AG09319 (cell line): Measurements from ENCODE around the gene RAI1.
A peak's percentile ranks its signal among the peaks of the same experiment; 100 is the strongest.

ENCODE experiments used
- DNase-seq: peaks from one replicate; pipeline ENCODE4 v3.0.0-alpha.2; 2010; ENCODE audit warnings: low read depth; ENCODE audit errors: extremely low read depth
- CTCF ChIP-seq: IDR thresholded peaks from 2 replicates; pipeline ENCODE4 v1.5.1; 2011; ENCODE audit warnings: low read depth, mild to moderate bottlenecking, inconsistent platforms, low read length, moderate library complexity

RAI1 gene

DNA sequence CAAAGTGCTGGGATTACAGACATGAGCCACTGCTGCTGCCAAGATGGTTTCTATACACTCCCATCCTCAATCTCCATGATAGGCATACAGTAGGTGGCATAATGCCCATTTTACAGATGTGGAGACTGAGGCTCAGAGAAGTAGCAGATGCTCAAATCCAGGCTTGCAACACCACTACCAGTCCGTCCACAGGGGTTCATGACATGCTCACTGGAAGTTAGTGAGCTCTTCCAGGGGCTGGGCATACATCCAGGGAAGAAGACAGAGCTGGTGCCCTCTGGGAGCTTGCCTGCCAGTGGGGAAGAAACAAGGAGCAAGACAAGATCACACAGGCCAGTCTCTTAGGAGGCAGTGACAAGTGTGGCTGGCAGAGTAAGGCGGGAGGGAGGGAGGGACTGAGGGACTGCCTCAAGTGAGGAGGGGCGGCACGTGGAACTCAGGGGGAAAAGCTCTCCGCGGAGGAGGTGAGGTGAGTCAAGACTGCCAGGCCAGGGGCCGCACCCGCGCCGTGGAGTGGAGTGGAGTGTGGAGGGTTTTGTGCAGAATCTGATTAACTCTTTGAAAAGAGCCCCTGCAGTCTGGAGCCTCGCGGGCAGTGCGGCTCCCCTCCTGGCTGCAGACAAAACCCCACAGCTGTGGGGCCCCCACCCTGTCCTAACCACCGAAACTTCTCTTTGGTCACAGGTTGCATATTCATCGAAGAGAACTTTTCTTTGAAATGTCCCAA is 127.6 kb downstream of the RAI1 start:
- DNase-seq = no peak

GRCh38 chr17:17809531-17810083 is 128.3 kb downstream of the RAI1 start:
- TF ChIP-seq CTCF = no peak
- DNase-seq = no peak

More for the DNA sequence above, 127.6 kb downstream of the RAI1 start:
- TF ChIP-seq CTCF = no peak

- no peak for TF ChIP-seq CTCF
- no peak for DNase-seq
Observed at GRCh38 chr17:17810084-17810894, 129.0 kb downstream of the RAI1 start.

DNA sequence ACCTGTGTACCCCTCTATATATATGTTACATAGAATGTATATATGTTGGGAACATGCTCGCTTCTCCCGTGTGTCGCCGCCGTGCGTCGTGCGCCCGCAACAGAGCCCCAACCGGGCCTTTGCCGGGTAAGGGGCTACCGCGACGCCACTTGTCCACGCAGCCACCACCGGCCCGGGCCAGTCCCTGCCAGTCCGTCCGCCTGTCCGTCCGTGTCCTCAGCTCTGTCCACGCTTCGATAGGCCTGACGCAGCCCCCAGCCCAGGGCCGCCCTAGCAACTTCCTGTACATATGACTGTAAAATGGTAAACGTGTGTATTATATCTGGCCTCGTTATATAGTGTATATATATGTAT is 129.6 kb downstream of the RAI1 start:
- no peak for DNase-seq
- no peak for TF ChIP-seq CTCF

DNA sequence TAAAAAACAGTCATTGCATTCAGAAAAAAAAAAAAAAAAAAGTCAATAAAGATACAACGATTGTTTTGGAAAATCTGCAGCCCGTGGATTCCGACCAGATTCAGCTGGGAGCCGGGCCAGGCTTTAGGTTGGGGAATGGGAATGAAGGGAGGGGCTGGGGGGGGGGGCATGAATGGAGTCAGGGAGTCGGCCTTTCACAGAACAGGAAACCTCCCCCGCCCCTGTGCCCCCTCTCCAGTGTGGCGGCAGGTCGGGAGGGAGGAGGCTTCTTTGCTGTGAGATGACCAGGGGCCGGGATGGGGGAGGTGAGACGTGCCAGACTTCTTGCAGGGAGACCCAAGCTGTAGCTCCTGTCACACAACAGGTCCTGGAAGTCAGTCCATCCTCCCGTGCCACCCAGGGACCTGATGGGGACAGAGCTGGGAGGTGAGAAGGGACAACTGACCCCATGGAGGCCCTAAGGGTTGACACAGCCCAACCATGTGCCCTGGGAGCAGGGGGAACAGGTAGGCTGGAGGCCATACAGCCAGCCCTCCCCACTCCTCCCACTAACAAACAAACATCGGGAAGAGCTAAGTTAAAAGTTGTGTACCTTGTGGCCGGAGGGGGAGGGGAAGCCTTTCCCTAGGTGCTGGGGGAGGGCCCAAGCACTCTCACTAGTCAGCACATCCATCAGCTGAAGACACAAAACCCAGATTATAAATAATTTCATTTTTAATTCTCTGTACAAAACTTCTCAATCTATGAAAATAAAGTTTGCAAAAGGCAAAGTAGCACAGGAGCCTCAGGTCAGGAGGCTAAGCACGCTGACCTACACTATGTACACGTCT is 130.3 kb downstream of the RAI1 start:
- no peak for TF ChIP-seq CTCF
- no peak for DNase-seq

- no peak for DNase-seq
- peak; percentile 100 for TF ChIP-seq CTCF
Observed at GRCh38 chr17:17812211-17813054, 131.2 kb downstream of the RAI1 start.
